HG03066 (cell line): ENCODE results near the gene RFPL4AL1.
"Not testable (repeated sequence)": the region's sequence is repeated elsewhere in the genome, so short reads cannot be mapped to it uniquely, and the experiment has no call there.

ENCODE experiments used
- ATAC-seq: cut with Tn5 transposase; IDR thresholded peaks from one replicate; pipeline ENCODE4 v1.9.1; 2021; ENCODE audit warnings: low read depth; ENCODE audit not compliant: unreplicated experiment

RFPL4AL1 gene

GRCh38 chr19:55768818-55769217 is at the start of gene RFPL4AL1:
RFPL4AL1 (plus strand) TSS chr19:55769118; CDS start chr19:55771805, 2,687 bp downstream.
- not testable (repeated sequence) for ATAC-seq

- ATAC-seq, result no peak
These were observed 48.6 kb upstream of the RFPL4AL1 start for GRCh38 chr19:55720214-55720746.

GRCh38 chr19:55720801-55721200 is 48.1 kb upstream of the RFPL4AL1 start:
- no peak for ATAC-seq

GRCh38 chr19:55723491-55723890 is 45.4 kb upstream of the RFPL4AL1 start:
- ATAC-seq, result no peak

GRCh38 chr19:55730378-55730777 is 38.5 kb upstream of the RFPL4AL1 start:
- ATAC-seq, result not testable (repeated sequence)

- ATAC-seq, result no peak
These were observed 30.6 kb upstream of the RFPL4AL1 start, which contains the start of gene NLRP9 for GRCh38 chr19:55738302-55738701. NLRP9 (minus strand) TSS chr19:55738402; CDS start chr19:55738374, 28 bp downstream.

GRCh38 chr19:55750715-55751114 is 18.2 kb upstream of the RFPL4AL1 start:
- ATAC-seq, result no peak

GRCh38 chr19:55753401-55753800 is 15.5 kb upstream of the RFPL4AL1 start:
- no peak for ATAC-seq

GRCh38 chr19:55756808-55757207 is 12.1 kb upstream of the RFPL4AL1 start:
- not testable (repeated sequence) for ATAC-seq

- ATAC-seq, result not testable (repeated sequence)
These were observed 10.1 kb upstream of the RFPL4AL1 start, which contains the start of gene RFPL4A for GRCh38 chr19:55758797-55759196. RFPL4A (plus strand) TSS chr19:55759097; CDS start chr19:55761801, 2,704 bp downstream.

- ATAC-seq, result no peak
These were observed 2.5 kb upstream of the RFPL4AL1 start for GRCh38 chr19:55766466-55766865.

GRCh38 chr19:55769632-55770031 is 714 bp downstream of the RFPL4AL1 start:
- ATAC-seq, result not testable (repeated sequence)

GRCh38 chr19:55777528-55777927 is 8.6 kb downstream of the RFPL4AL1 start:
- ATAC-seq, result no peak

- no peak for ATAC-seq
These were observed 9.4 kb downstream of the RFPL4AL1 start for GRCh38 chr19:55778331-55778730.

GRCh38 chr19:55781112-55781511 is 12.2 kb downstream of the RFPL4AL1 start:
- no peak for ATAC-seq

GRCh38 chr19:55795021-55795420 is 26.1 kb downstream of the RFPL4AL1 start:
- no peak for ATAC-seq

GRCh38 chr19:55801416-55801815 is 32.5 kb downstream of the RFPL4AL1 start:
- no peak for ATAC-seq

GRCh38 chr19:55802281-55802680 is 33.4 kb downstream of the RFPL4AL1 start:
- ATAC-seq, result no peak

- no peak for ATAC-seq
These were observed 40.6 kb downstream of the RFPL4AL1 start for GRCh38 chr19:55809381-55810058.

GRCh38 chr19:55811340-55811739 is 42.4 kb downstream of the RFPL4AL1 start:
- no peak for ATAC-seq

- no peak for ATAC-seq
These were observed 43.5 kb downstream of the RFPL4AL1 start for GRCh38 chr19:55812449-55812848.

GRCh38 chr19:55813906-55814305 is 45.0 kb downstream of the RFPL4AL1 start:
- ATAC-seq, result no peak
